ENCODE results near the gene CCNF. TPM values are rescaled to one million over a fixed set of nuclear protein-coding genes. Genes with fewer than 3 reads are reported as not detected.
A peak's percentile ranks its signal among the peaks of the same experiment; 100 is the strongest.

CCNF gene
- total and polyA plus RNA-seq, 2 of the 8 experiments (the other 6 are each of a cell fraction or from before 2014, with no cell fraction given), result 15.4 to 54.3 TPM

DNA sequence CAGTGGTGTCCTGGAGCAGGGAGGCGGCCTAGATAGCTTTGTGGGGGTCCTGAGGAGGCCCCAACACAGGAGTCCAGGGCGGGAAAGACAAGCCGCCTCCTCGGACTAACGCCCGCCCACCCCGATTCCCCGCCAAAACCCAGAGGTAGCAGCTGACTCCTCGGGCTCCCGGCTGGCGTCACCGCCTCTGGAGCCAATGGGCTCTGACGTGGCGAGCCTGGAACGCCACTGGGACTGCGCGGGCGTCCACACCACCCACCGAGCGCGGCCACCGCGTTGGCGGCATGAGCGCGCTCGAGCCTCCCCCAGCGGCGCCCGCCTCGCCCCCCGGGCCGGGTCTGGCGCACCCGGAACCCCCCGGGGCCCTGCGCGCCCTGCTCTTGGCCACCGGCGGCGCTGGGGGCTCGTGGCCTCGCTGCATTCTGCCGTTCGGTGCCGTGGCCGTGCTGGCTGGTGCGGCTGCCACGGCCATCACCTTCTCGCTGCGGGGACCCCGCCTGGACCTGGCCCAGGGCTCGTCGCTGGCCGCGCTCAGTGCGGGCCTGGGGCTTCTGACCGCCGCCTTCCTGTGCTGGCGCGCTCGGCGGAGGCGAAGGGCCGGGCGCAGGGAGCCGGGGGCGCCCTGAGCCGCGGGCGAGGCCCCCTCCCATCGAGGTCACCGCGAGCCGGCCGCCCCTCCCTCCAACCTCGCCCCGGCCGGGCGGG, 38.4 kb downstream of the CCNF start:
- H2BK20ac ChIP-seq (ENCODE audit: low read length), result no peak overlapping the region
- peaks cover 0 to 35% (median 26%) of the 10 kb centered on the region in 4 experiments; a peak in 6 of 7 replicates for H3K4me1 ChIP-seq (replicated peaks in 1 of 4; ENCODE audit: control insufficient read depth in 3 of 4, insufficient read depth in 4 of 4, low read length in 3 of 4)
- peak overlapping the region; percentile 98 for H3K18ac ChIP-seq (ENCODE audit: extremely low read depth, low read length)
- H2BK120ac ChIP-seq (replicated peaks; ENCODE audit: low read depth, low read length), result no peak overlapping the region
- no peak overlapping the region for H2BK15ac ChIP-seq (ENCODE audit: low read length)
- peaks cover 2 to 7% of the 10 kb centered on the region in 2 experiments for H4K20me1 ChIP-seq (replicated peaks in 1 of 2; ENCODE audit: control insufficient read depth in 1 of 2, insufficient read depth in 2 of 2, low read length in 2 of 2)
- ChIA-PET POLR2A (ENCODE audit: partially characterized antibody) (interaction anchor here (0.7 to 2.3 kb wide), 9 partner anchors 9 to 312 kb away, joined by 3 to 21 read pairs (median 4); partner anchors contain the start of genes ECI1, TEDC2 and TRAF7), CTCF (ENCODE audit: partially characterized antibody) (interaction anchor here (0.8 to 1.3 kb wide), 2 partner anchors 12 to 33 kb away, joined by 3 to 4 read pairs; no protein-coding TSS in a partner anchor)
- H3K9ac ChIP-seq (replicated peaks in 1 of 4; ENCODE audit: extremely low read depth in 1 of 4, low read depth in 3 of 4, low read length in 3 of 4), result peak overlapping the region in 3 of 4 experiments; percentile 54 to 86 (median 69); a peak in 5 of 7 replicates
- no peak overlapping the region; the same call in 1 of the 2 replicates for H2BK12ac ChIP-seq (ENCODE audit: low read depth, low read length)
- H3K23me2 ChIP-seq (ENCODE audit: low read depth, low read length), result peaks cover 14% of the 10 kb centered on the region; the same call in 1 of the 2 replicates
- peak in 1 of 2 experiments; percentile 85 for DNase-seq (ENCODE audit: low read depth in 1 of 2, low spot score in 2 of 2)
- H3K23ac ChIP-seq (ENCODE audit: insufficient read length), result no peak overlapping the region
- H3K56ac ChIP-seq (replicated peaks; ENCODE audit: insufficient read length, low read depth, low read length), result peak overlapping the region; percentile 77
- no peak for FAIRE-seq
- H3K27me3 ChIP-seq (replicated peaks in 1 of 4; ENCODE audit: control insufficient read depth in 3 of 4, extremely low read depth in 1 of 4, insufficient read depth in 3 of 4, low read length in 3 of 4), result peaks cover 17 to 44% (median 40%) of the 10 kb centered on the region in 4 experiments
- H3K14ac ChIP-seq (ENCODE audit: insufficient read length), result peak overlapping the region; percentile 68
- H3K79me2 ChIP-seq (ENCODE audit: control insufficient read depth in 1 of 2, insufficient read depth in 2 of 2, low read length in 2 of 2), result no peaks in the 10 kb centered on the region
- 3% methylated on average over 54 of the region's 80 CpGs; no CpG with 5 or more reads in 1 of the 2 experiments for WGBS, 2 experiments (ENCODE audit: extremely low coverage in 1 of 2, insufficient coverage in 1 of 2, insufficient read length in 1 of 2, insufficient replicate concordance in 2 of 2, low coverage in 1 of 2, low lambda C conversion rate in 2 of 2, missing lambda C conversion rate in 1 of 2)
- H3K4me3 ChIP-seq (ENCODE audit: extremely low read depth in 1 of 4, insufficient read depth in 2 of 4, low read depth in 3 of 4, low read length in 4 of 4), result peak overlapping the region; percentile 36 to 73 (median 44)
- peak overlapping the region; percentile 97 for H4K8ac ChIP-seq (ENCODE audit: extremely low read depth, insufficient read depth, low read length)
- H3K4me2 ChIP-seq (ENCODE audit: insufficient read depth in 1 of 2, low read depth in 2 of 2, low read length in 2 of 2), result peak overlapping the region; percentile 88 to 94
- no peaks in the 10 kb centered on the region for H3K9me3 ChIP-seq (ENCODE audit: insufficient read depth in 2 of 2, low read depth in 1 of 2, low read length in 1 of 2)
- peaks cover 0 to 6% (median 3%) of the 10 kb centered on the region in 4 experiments; a peak in 2 of 8 replicates for H3K36me3 ChIP-seq (ENCODE audit: control insufficient read depth in 2 of 4, insufficient read depth in 4 of 4, low read length in 3 of 4)
- H3K79me1 ChIP-seq (ENCODE audit: low read depth, low read length), result no peaks in the 10 kb centered on the region
- no peak overlapping the region for H2AFZ ChIP-seq (ENCODE audit: low read length)
- H3K4ac ChIP-seq (replicated peaks; ENCODE audit: insufficient read length, low read depth, low read length), result no peak overlapping the region
- H2AK5ac ChIP-seq (ENCODE audit: low read depth, low read length), result no peak overlapping the region
- peak overlapping the region; percentile 96 for H4K91ac ChIP-seq (replicated peaks; ENCODE audit: insufficient read length, low read length)
- H4K5ac ChIP-seq (ENCODE audit: insufficient read length, low read depth, low read length), result peak overlapping the region; percentile 62
- H2BK5ac ChIP-seq (ENCODE audit: low read depth, low read length), result peak overlapping the region; percentile 83; the same call in 1 of the 2 replicates
- H3K27ac ChIP-seq (ENCODE audit: low read depth, low read length), result no peak overlapping the region
- TF ChIP-seq CREB1 (IDR thresholded peaks at IDR 0.05) (peak; percentile 70), CTBP2 (IDR thresholded peaks at IDR 0.05; ENCODE audit: borderline replicate concordance, insufficient read depth, insufficient read length, low read length) (no peak), TAF1 (IDR thresholded peaks at IDR 0.05; ENCODE audit: low read depth, low read length) (0 out of 2 replicates have a peak, but pooled peaks have one; percentile 29), SAP30 (IDR thresholded peaks at IDR 0.05; ENCODE audit: insufficient read depth, insufficient replicate concordance, low read length) (no peak), BACH1 (IDR thresholded peaks at IDR 0.05; ENCODE audit: low read length) (no peak), BRCA1 (IDR thresholded peaks at IDR 0.05; ENCODE audit: low read depth, low read length) (no peak), SUZ12 (IDR thresholded peaks at IDR 0.05; ENCODE audit: low read length) (no peak), CBX8 (IDR thresholded peaks at IDR 0.05; ENCODE audit: borderline replicate concordance, low read depth, low read length) (no peak), RXRA (IDR thresholded peaks at IDR 0.05; ENCODE audit: insufficient read depth, low read depth, low read length) (no peak), TBP (IDR thresholded peaks at IDR 0.05; ENCODE audit: low read depth, low read length) (peak; percentile 19; the same call in 1 of the 2 replicates), E2F6 (IDR thresholded peaks at IDR 0.05) (peak; percentile 95)
